ENCODE data around the gene GRHL3. TPM values are rescaled to one million over a fixed set of nuclear protein-coding genes. Genes with fewer than 3 reads are reported as not detected.

The GRHL3 gene
- total and polyA plus RNA-seq, 10 of the 15 experiments (the other 5 are each of a cell fraction or from before 2014, with no cell fraction given): 0.07 to 0.87 (median 0.34) TPM

GRCh38 chr1:24390924-24391782, 72.0 kb downstream of the GRHL3 start:
- H3K9me3 ChIP-seq (replicated peaks; ENCODE audit: control insufficient read depth, insufficient read depth, low read length): no peaks in the 10 kb centered on the region
- in situ Hi-C loops (cut with MboI) (loop anchor here (5.0 kb wide), 1 partner anchor 189 kb away; no protein-coding TSS in a partner anchor), intact Hi-C loops (cut with micrococcal nuclease; ENCODE audit: unreplicated experiment) (loop anchor here (1.0 to 5.0 kb wide), 4 partner anchors 192 to 429 kb away; no protein-coding TSS in a partner anchor)
- peak overlapping the region; percentile 66; the same call in 1 of the 2 replicates for H3K9ac ChIP-seq (ENCODE audit: control insufficient read depth, insufficient read depth, low read length)
- H3K27ac ChIP-seq (ENCODE audit: control insufficient read depth, insufficient read depth): peak overlapping the region; percentile 85
- ChIA-PET CTCF (interaction anchor here (0.6 to 6.0 kb wide), 71 partner anchors 9 to 1198 kb away, joined by 3 to 451 read pairs (median 4); partner anchors contain the start of genes CLIC4, IFNLR1, NIPAL3 and STPG1), RAD21 (ENCODE audit: unreplicated experiment) (interaction anchor here (0.7 to 4.4 kb wide), 37 partner anchors 8 to 444 kb away, joined by 3 to 225 read pairs (median 4); partner anchors contain the start of genes GRHL3 and NIPAL3), POLR2A (interaction anchor here (0.5 to 2.9 kb wide), 8 partner anchors 74 to 562 kb away, joined by 3 to 11 read pairs (median 4); no protein-coding TSS in a partner anchor), SMC1A (ENCODE audit: uncharacterized antibody, unreplicated experiment) (interaction anchor here (0.6 to 5.6 kb wide), 38 partner anchors 9 to 952 kb away, joined by 3 to 297 read pairs (median 4); partner anchors contain the start of genes NIPAL3 and STPG1)
- WGBS (ENCODE audit: insufficient coverage, insufficient replicate concordance, low lambda C conversion rate, missing lambda C conversion rate): 10% methylated on average over 12 of the region's 12 CpGs
- no peak for FAIRE-seq
- H2AFZ ChIP-seq (ENCODE audit: control insufficient read depth, low read depth, low read length): peak overlapping the region; percentile 40
- H3K79me2 ChIP-seq (ENCODE audit: control insufficient read depth, insufficient read depth, low read length): no peaks in the 10 kb centered on the region; the same call in 1 of the 2 replicates
- ATAC-seq: peak; percentile 84
- H3K27me3 ChIP-seq (replicated peaks in 1 of 2; ENCODE audit: control insufficient read depth in 2 of 2, insufficient read depth in 2 of 2, low read length in 1 of 2): no peaks in the 10 kb centered on the region; a peak in 1 of 4 replicates
- DNase-seq (ENCODE audit: low read depth, low spot score): no peak
- BruUV-seq (replicated peaks): TSS peak; percentile 64
- H3K36me3 ChIP-seq (ENCODE audit: control insufficient read depth in 2 of 2, insufficient read depth in 2 of 2, low read length in 1 of 2): no peaks in the 10 kb centered on the region
- H3K4me2 ChIP-seq (ENCODE audit: control insufficient read depth, insufficient read depth): peak overlapping the region; percentile 79
- no peaks in the 10 kb centered on the region for H4K20me1 ChIP-seq (ENCODE audit: control insufficient read depth, insufficient read depth)
- H3K4me1 ChIP-seq (ENCODE audit: control insufficient read depth, insufficient read depth, low read length): peaks cover 25% of the 10 kb centered on the region
- peak overlapping the region; percentile 58; the same call in 1 of the 2 replicates for H3K4me3 ChIP-seq
- TF ChIP-seq NBN (IDR thresholded peaks at IDR 0.05) (0 out of 2 replicates have a peak, but pooled peaks have one; percentile 40), ESRRA (IDR thresholded peaks at IDR 0.05; ENCODE audit: low read length) (no peak), SMAD5 (IDR thresholded peaks at IDR 0.05; ENCODE audit: low read depth) (no peak), MEF2B (IDR thresholded peaks at IDR 0.05; ENCODE audit: partially characterized antibody, poor library complexity, severe bottlenecking) (no peak), NFYA (IDR thresholded peaks at IDR 0.05; ENCODE audit: borderline replicate concordance, low read depth, low read length) (no peak), PAX5 (IDR thresholded peaks at IDR 0.05; ENCODE audit: borderline replicate concordance, low read depth, low read length) (no peak), ELK1 (IDR thresholded peaks at IDR 0.05; ENCODE audit: low read depth, low read length) (no peak), LARP7 (IDR thresholded peaks at IDR 0.05) (no peak), SRF (IDR thresholded peaks at IDR 0.05; ENCODE audit: low read depth in 2 of 2, low read length in 2 of 2) (no peak), IRF5 (IDR thresholded peaks at IDR 0.05; ENCODE audit: borderline replicate concordance) (no peak), CBFB (IDR thresholded peaks at IDR 0.05; ENCODE audit: low read depth) (no peak; the same call in 1 of the 2 replicates), ZBTB33 (IDR thresholded peaks at IDR 0.05) (no peak), NR2F1 (conservative IDR thresholded peaks at IDR 0.05) (no peak)
- TF ChIP-seq, protein P1, sequence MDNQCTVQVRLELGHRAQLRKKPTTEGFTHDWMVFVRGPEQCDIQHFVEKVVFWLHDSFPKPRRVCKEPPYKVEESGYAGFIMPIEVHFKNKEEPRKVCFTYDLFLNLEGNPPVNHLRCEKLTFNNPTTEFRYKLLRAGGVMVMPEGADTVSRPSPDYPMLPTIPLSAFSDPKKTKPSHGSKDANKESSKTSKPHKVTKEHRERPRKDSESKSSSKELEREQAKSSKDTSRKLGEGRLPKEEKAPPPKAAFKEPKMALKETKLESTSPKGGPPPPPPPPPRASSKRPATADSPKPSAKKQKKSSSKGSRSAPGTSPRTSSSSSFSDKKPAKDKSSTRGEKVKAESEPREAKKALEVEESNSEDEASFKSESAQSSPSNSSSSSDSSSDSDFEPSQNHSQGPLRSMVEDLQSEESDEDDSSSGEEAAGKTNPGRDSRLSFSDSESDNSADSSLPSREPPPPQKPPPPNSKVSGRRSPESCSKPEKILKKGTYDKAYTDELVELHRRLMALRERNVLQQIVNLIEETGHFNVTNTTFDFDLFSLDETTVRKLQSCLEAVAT (IDR thresholded peaks at IDR 0.05): no peak
- TF ChIP-seq, protein P2, sequence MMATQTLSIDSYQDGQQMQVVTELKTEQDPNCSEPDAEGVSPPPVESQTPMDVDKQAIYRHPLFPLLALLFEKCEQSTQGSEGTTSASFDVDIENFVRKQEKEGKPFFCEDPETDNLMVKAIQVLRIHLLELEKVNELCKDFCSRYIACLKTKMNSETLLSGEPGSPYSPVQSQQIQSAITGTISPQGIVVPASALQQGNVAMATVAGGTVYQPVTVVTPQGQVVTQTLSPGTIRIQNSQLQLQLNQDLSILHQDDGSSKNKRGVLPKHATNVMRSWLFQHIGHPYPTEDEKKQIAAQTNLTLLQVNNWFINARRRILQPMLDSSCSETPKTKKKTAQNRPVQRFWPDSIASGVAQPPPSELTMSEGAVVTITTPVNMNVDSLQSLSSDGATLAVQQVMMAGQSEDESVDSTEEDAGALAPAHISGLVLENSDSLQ (IDR thresholded peaks at IDR 0.05): peak; percentile 23; the same call in 1 of the 2 replicates
